C4-2B (cell line): ENCODE data around the gene ANKRD55.
"Not testable (repeated sequence)": the region's sequence is repeated elsewhere in the genome, so short reads cannot be mapped to it uniquely, and the experiment has no call there.

Experiments used
- ZFX ChIP-seq: fragments of 450-650 bp; IDR thresholded peaks from 2 replicates; pipeline ENCODE4 v1.6.1; 2017
- TF ChIP-seq, protein P1 (sequence below): fragments of 450-650 bp; conservative IDR thresholded peaks from 2 replicates; pipeline ENCODE4 v1.5.1; 2017; ENCODE audit warnings: mild to moderate bottlenecking

- TF ChIP-seq, protein P1, sequence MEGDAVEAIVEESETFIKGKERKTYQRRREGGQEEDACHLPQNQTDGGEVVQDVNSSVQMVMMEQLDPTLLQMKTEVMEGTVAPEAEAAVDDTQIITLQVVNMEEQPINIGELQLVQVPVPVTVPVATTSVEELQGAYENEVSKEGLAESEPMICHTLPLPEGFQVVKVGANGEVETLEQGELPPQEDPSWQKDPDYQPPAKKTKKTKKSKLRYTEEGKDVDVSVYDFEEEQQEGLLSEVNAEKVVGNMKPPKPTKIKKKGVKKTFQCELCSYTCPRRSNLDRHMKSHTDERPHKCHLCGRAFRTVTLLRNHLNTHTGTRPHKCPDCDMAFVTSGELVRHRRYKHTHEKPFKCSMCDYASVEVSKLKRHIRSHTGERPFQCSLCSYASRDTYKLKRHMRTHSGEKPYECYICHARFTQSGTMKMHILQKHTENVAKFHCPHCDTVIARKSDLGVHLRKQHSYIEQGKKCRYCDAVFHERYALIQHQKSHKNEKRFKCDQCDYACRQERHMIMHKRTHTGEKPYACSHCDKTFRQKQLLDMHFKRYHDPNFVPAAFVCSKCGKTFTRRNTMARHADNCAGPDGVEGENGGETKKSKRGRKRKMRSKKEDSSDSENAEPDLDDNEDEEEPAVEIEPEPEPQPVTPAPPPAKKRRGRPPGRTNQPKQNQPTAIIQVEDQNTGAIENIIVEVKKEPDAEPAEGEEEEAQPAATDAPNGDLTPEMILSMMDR, result not testable (repeated sequence)
- TF ChIP-seq ZFX, result not testable (repeated sequence)
Observed at GRCh38 chr5:56156585-56157190, 76.4 kb downstream of the ANKRD55 start.
